H1 (cell line): ENCODE results near the gene HKDC1.

Experiments
- PHF8 ChIP-seq: fragments of 200-600 bp; sonication (generic); conservative IDR thresholded peaks from 2 replicates; pipeline ENCODE4 v1.7.1; 2012; ENCODE audit warnings: low read depth, mild to moderate bottlenecking, inconsistent platforms, low read length, moderate library complexity
- YY1 ChIP-seq: IDR thresholded peaks from 2 replicates; pipeline ENCODE4 v1.6.1; 2011; ENCODE audit warnings: low read depth, mild to moderate bottlenecking, low read length

GRCh38 chr10:69216577-69217118 is 3.5 kb upstream of the HKDC1 start:
- TF ChIP-seq PHF8 (no peak), YY1 (no peak)
